Gastroesophageal sphincter (tissue), 3 donors: ENCODE results near the gene CELA2B.

Experiments used
- POLR2A ChIP-seq, 2 donors: fragments of 450-650 bp; IDR thresholded peaks; one replicate each; pipeline ENCODE4 v1.6.1; 2017; ENCODE audit warnings: antibody characterized with exemption in 2 of 2, mild to moderate bottlenecking in 2 of 2, moderate library complexity in 1 of 2
- TF ChIP-seq, protein P1 (sequence below), 4 experiments: fragments of 200-600 bp in 2 of 4; fragments of 450-650 bp in 2 of 4; sonication (generic) in 1 of 4; IDR thresholded peaks; one replicate each; pipeline ENCODE4 v1.5.1; 2017 to 2019; ENCODE audit warnings: antibody characterized with exemption in 4 of 4, mild to moderate bottlenecking in 2 of 4, moderate library complexity in 2 of 4

DNA sequence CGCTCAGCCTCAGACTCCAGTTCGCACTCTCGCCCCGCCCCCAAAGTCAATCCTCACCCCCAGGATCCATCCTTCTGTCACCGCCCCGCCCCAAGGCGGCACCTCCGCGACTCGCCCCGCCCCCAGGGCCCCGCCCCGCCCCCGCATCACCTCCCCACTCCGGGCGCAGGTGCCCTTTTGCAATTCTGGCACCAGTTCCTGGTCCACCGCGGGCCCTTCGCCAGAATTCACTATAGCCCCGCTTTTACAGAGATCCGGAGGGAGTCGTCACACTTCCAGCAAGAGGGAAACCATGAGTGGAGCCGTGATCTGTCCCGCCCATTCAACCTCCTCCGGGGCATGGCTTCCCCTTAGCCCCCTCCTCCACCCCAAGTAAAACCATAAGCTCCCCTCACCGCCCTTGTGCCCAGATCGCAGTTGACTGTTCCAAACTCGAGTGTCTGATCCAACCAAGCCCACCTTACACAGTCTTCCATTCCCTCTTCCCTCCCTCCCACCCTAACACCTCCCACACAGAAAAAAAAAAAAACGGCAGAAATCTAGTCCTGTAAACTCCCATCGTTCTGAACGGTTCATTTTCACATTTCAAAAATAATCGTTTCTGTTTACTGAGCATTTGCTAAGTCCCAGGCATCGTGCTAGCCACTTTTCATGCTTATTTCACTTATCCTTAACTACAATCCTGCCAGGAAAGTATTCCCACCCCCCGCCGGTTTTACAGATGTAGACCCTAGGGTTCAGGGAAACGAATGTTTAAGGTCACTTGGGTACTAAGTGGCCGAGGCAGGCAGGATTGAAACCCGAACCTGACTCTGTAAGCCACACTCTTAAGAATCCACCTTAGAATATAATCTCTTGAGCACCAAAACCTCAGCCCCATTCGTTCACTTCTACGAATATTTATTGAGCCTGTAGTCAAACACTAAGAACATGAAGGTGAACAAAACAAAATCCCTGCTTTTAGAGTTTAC is 49.4 kb downstream of the CELA2B start:
- TF ChIP-seq, protein P1, sequence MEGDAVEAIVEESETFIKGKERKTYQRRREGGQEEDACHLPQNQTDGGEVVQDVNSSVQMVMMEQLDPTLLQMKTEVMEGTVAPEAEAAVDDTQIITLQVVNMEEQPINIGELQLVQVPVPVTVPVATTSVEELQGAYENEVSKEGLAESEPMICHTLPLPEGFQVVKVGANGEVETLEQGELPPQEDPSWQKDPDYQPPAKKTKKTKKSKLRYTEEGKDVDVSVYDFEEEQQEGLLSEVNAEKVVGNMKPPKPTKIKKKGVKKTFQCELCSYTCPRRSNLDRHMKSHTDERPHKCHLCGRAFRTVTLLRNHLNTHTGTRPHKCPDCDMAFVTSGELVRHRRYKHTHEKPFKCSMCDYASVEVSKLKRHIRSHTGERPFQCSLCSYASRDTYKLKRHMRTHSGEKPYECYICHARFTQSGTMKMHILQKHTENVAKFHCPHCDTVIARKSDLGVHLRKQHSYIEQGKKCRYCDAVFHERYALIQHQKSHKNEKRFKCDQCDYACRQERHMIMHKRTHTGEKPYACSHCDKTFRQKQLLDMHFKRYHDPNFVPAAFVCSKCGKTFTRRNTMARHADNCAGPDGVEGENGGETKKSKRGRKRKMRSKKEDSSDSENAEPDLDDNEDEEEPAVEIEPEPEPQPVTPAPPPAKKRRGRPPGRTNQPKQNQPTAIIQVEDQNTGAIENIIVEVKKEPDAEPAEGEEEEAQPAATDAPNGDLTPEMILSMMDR (IDR thresholded peaks at IDR 0.05): no peak
- TF ChIP-seq POLR2A (IDR thresholded peaks at IDR 0.05): no peak
